ENCODE results near the gene MAD1L1. TPM values are rescaled to one million over a fixed set of nuclear protein-coding genes. Genes with fewer than 3 reads are reported as not detected.

The MAD1L1 gene
- total and polyA plus RNA-seq, 4 donors = 43.0 to 54.9 (median 49.9) TPM

GRCh38 chr7:1850111-1850975 lies 382.4 kb downstream of the MAD1L1 start:
- H3K4me1 ChIP-seq (ENCODE audit: control insufficient read depth in 5 of 5, insufficient read depth in 5 of 5, low read length in 5 of 5) = peaks cover 0 to 23% (median 0%) of the 10 kb centered on the region in 5 donors
- no peaks in the 10 kb centered on the region for H3K27me3 ChIP-seq (ENCODE audit: control insufficient read depth in 3 of 3, insufficient read depth in 3 of 3, low read length in 2 of 3)
- H3K4me3 ChIP-seq = no peak overlapping the region
- peaks cover 0 to 23% (median 0%) of the 10 kb centered on the region in 4 donors for H3K36me3 ChIP-seq (ENCODE audit: control insufficient read depth in 4 of 4, insufficient read depth in 4 of 4, low read length in 4 of 4)
- no peaks in the 10 kb centered on the region for H3K9me3 ChIP-seq (ENCODE audit: control insufficient read depth in 4 of 4, insufficient read depth in 3 of 4, low read length in 3 of 4)
- DNase-seq = peak in 1 of 3 donors; percentile 11
- no peak overlapping the region for H3K27ac ChIP-seq (ENCODE audit: low read depth in 1 of 2, low read length in 1 of 2)
- no peak for ATAC-seq (ENCODE audit: insufficient read depth, low FRiP score)
- H3K9ac ChIP-seq (ENCODE audit: insufficient read depth in 1 of 2, low read length in 2 of 2) = no peak overlapping the region
- TF ChIP-seq, protein P1, sequence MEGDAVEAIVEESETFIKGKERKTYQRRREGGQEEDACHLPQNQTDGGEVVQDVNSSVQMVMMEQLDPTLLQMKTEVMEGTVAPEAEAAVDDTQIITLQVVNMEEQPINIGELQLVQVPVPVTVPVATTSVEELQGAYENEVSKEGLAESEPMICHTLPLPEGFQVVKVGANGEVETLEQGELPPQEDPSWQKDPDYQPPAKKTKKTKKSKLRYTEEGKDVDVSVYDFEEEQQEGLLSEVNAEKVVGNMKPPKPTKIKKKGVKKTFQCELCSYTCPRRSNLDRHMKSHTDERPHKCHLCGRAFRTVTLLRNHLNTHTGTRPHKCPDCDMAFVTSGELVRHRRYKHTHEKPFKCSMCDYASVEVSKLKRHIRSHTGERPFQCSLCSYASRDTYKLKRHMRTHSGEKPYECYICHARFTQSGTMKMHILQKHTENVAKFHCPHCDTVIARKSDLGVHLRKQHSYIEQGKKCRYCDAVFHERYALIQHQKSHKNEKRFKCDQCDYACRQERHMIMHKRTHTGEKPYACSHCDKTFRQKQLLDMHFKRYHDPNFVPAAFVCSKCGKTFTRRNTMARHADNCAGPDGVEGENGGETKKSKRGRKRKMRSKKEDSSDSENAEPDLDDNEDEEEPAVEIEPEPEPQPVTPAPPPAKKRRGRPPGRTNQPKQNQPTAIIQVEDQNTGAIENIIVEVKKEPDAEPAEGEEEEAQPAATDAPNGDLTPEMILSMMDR (IDR thresholded peaks at IDR 0.05; ENCODE audit: control extremely low read depth, extremely low read depth) = no peak
- WGBS, 2 donors = 94 to 95% methylated on average over 33 of the region's 33 CpGs

DNA sequence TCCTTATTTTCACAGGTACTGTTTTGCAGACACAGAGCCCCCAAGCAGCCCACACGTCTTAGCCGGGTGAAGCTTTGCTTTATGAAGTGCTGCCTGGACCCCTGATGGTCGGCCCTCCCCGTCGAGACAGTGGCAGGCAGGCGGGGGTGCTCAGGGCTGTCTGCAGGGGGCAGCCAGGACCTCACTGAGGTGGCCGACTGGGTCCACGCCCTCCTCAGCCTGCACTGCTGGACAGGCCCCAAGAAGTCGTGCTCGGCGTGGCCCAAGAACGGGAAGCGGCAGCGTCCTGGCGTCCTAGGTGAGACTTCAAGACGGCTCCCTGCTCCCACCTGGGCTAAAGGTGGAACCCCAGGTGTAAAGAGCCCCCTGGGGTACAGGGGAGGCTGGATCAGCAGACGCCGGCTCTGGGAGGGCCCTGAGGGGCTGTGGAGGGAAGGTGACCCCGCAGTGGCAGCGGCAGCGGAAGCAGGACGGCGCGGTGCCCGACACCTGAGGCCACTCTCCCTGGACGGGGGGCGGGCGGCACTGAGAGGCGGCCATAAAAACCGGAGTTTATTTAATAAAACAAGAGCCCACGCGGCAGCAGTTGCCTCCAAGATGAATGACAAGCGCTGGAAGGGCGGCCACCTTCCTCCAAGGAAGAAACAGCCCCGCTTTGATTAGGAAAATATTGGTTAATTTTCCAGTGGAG lies 383.2 kb downstream of the MAD1L1 start:
- 93 to 95% methylated on average over 35 of the region's 35 CpGs for WGBS, 2 donors
- H3K9me3 ChIP-seq (ENCODE audit: control insufficient read depth in 4 of 4, insufficient read depth in 3 of 4, low read length in 3 of 4) = no peaks in the 10 kb centered on the region
- DNase-seq = no peak
- TF ChIP-seq, protein P1 (IDR thresholded peaks at IDR 0.05; ENCODE audit: control extremely low read depth, extremely low read depth) = no peak
- no peaks in the 10 kb centered on the region for H3K27me3 ChIP-seq (ENCODE audit: control insufficient read depth in 3 of 3, insufficient read depth in 3 of 3, low read length in 2 of 3)
- no peak overlapping the region for H3K9ac ChIP-seq (ENCODE audit: insufficient read depth in 1 of 2, low read length in 2 of 2)
- no peak for ATAC-seq (ENCODE audit: insufficient read depth, low FRiP score)
- peaks cover 0 to 23% (median 0%) of the 10 kb centered on the region in 4 donors for H3K36me3 ChIP-seq (ENCODE audit: control insufficient read depth in 4 of 4, insufficient read depth in 4 of 4, low read length in 4 of 4)
- no peak overlapping the region for H3K4me3 ChIP-seq
- peaks cover 0 to 23% (median 0%) of the 10 kb centered on the region in 5 donors for H3K4me1 ChIP-seq (ENCODE audit: control insufficient read depth in 5 of 5, insufficient read depth in 5 of 5, low read length in 5 of 5)
- no peak overlapping the region for H3K27ac ChIP-seq (ENCODE audit: low read depth in 1 of 2, low read length in 1 of 2)

- no peak overlapping the region for H3K27ac ChIP-seq (ENCODE audit: low read depth in 1 of 2, low read length in 1 of 2)
- H3K4me3 ChIP-seq = no peak overlapping the region
- H3K9me3 ChIP-seq (ENCODE audit: control insufficient read depth in 4 of 4, insufficient read depth in 3 of 4, low read length in 3 of 4) = no peaks in the 10 kb centered on the region
- WGBS, 2 donors = 95 to 98% methylated on average over 15 of the region's 15 CpGs
- peaks cover 0 to 26% (median 0%) of the 10 kb centered on the region in 4 donors for H3K36me3 ChIP-seq (ENCODE audit: control insufficient read depth in 4 of 4, insufficient read depth in 4 of 4, low read length in 4 of 4)
- peaks cover 0 to 22% (median 0%) of the 10 kb centered on the region in 5 donors for H3K4me1 ChIP-seq (ENCODE audit: control insufficient read depth in 5 of 5, insufficient read depth in 5 of 5, low read length in 5 of 5)
- ATAC-seq (ENCODE audit: insufficient read depth, low FRiP score) = no peak
- H3K27me3 ChIP-seq (ENCODE audit: control insufficient read depth in 3 of 3, insufficient read depth in 3 of 3, low read length in 2 of 3) = no peaks in the 10 kb centered on the region
- no peak overlapping the region for H3K9ac ChIP-seq (ENCODE audit: insufficient read depth in 1 of 2, low read length in 2 of 2)
- TF ChIP-seq, protein P1 (IDR thresholded peaks at IDR 0.05; ENCODE audit: control extremely low read depth, extremely low read depth) = no peak
- DNase-seq = peak in 2 of 3 donors; percentile 43 to 53
Observed at GRCh38 chr7:1848911-1849311, 383.8 kb downstream of the MAD1L1 start.
